K562 (cell line): ENCODE results near the gene GCN1. TPM values are rescaled to one million over a fixed set of nuclear protein-coding genes. Genes with fewer than 3 reads are reported as not detected.

Source experiments
- CUX1 ChIP-seq: fragments of 200-800 bp; sonication (Bioruptor generic); IDR thresholded peaks from 2 replicates; pipeline ENCODE4 v1.6.1; 2016; ENCODE audit warnings: missing genetic modification characterization, missing compliant biosample characterization
- DEAF1 ChIP-seq: fragments of 450-650 bp; formaldehyde crosslinking; IDR thresholded peaks from 2 replicates; pipeline ENCODE4 v1.4.0; 2020; ENCODE audit warnings: mild to moderate bottlenecking, moderate library complexity
- E2F6 ChIP-seq, 2 experiments: IDR thresholded peaks; 2 replicates each; pipeline ENCODE4 v1.6.1; 2011; ENCODE audit warnings: borderline replicate concordance in 1 of 2, control low read depth in 1 of 2, low read depth in 1 of 2, low read length in 1 of 2, mild to moderate bottlenecking in 1 of 2, mixed read lengths in 1 of 2, moderate library complexity in 1 of 2; ENCODE audit not compliant: insufficient read depth in 1 of 2, insufficient read length in 1 of 2, poor library complexity in 1 of 2, severe bottlenecking in 1 of 2; ENCODE audit errors: extremely low read depth in 1 of 2
- HOXB6 ChIP-seq: fragments of 250-450 bp; sonication (Bioruptor Pico); IDR thresholded peaks from 2 replicates; pipeline ENCODE4 v1.5.1; 2022; ENCODE audit warnings: mild to moderate bottlenecking, borderline replicate concordance
- MCM5 ChIP-seq: fragments of 450-650 bp; IDR thresholded peaks from 2 replicates; pipeline ENCODE4 v1.6.1; 2016; ENCODE audit warnings: low read depth
- MTA1 ChIP-seq: fragments of 450-650 bp; IDR thresholded peaks from 2 replicates; pipeline ENCODE4 v1.6.1; 2017; ENCODE audit warnings: borderline replicate concordance
- NCOA6 ChIP-seq: fragments of 450-650 bp; IDR thresholded peaks from 2 replicates; pipeline ENCODE4 v1.6.1; 2017; ENCODE audit warnings: mild to moderate bottlenecking
- POLR2AphosphoS2 ChIP-seq: IDR thresholded peaks from 2 replicates; pipeline ENCODE4 v1.6.1; 2012; ENCODE audit warnings: low read length, improper control_type of control experiment
- PURB ChIP-seq: sonication (generic); formaldehyde crosslinking; IDR thresholded peaks from 2 replicates; pipeline ENCODE4 v1.9.0; 2021; ENCODE audit warnings: low read depth, mild to moderate bottlenecking, missing genetic modification reagents
- RHOXF2B ChIP-seq: fragments of 250-450 bp; sonication (Bioruptor Pico); conservative IDR thresholded peaks from 2 replicates; pipeline ENCODE4 v1.5.1; 2021
- SIN3B ChIP-seq: fragments of 450-650 bp; IDR thresholded peaks from 2 replicates; pipeline ENCODE4 v1.6.1; 2017; ENCODE audit warnings: low read depth, mild to moderate bottlenecking, moderate library complexity
- TAF15 ChIP-seq: fragments of 200-400 bp; formaldehyde crosslinking; IDR thresholded peaks from 2 replicates; pipeline ENCODE4 v1.6.1; 2017; ENCODE audit warnings: mild to moderate bottlenecking, low read depth, low read length, moderate library complexity
- TEAD2 ChIP-seq: fragments of 450-650 bp; IDR thresholded peaks from 2 replicates; pipeline ENCODE4 v1.6.1; 2016; ENCODE audit warnings: missing genetic modification characterization, control low read depth, missing compliant biosample characterization
- XRCC4 ChIP-seq: IDR thresholded peaks from one replicate; pipeline ENCODE4 v1.6.1; 2011; ENCODE audit not compliant: insufficient read depth, insufficient read length; ENCODE audit errors: extremely low read depth
- YY1 ChIP-seq, 3 experiments: IDR thresholded peaks; 2 replicates each; pipeline ENCODE4 v1.6.1; 2011; ENCODE audit warnings: low read length in 2 of 3, mild to moderate bottlenecking in 2 of 3, moderate library complexity in 2 of 3, borderline replicate concordance in 1 of 3, control low read depth in 1 of 3, low read depth in 1 of 3; ENCODE audit not compliant: insufficient read depth in 3 of 3, insufficient replicate concordance in 2 of 3, control insufficient read depth in 1 of 3, insufficient read length in 1 of 3; ENCODE audit errors: extremely low read depth in 1 of 3
- ZBED1 ChIP-seq: IDR thresholded peaks from 2 replicates; pipeline ENCODE4 v1.6.1; 2014
- ZNF512 ChIP-seq: IDR thresholded peaks from 2 replicates; pipeline ENCODE4 v1.6.1; 2016; ENCODE audit warnings: missing genetic modification characterization, missing compliant biosample characterization
- polyA plus RNA-seq, 8 experiments: library from polyadenylated mRNA; depleted of rRNA in 4 of 8; stranded (reverse) in 5 of 8; unstranded in 3 of 8; fragments of >200 nt; fragmentation: Nextera tagmentation in 2 of 8; fragmentation: Illumina TruSeq in 1 of 8; extraction: Ambion mirVana in 2 of 8; extraction: Trizol in 1 of 8; gene quantifications; 2 replicates each; pipeline versions ENCODE4 v1.2.1 to v1.2.3, GENCODE V29; 2011 to 2014; ENCODE audit warnings: inconsistent platforms in 1 of 8, missing spikeins in 1 of 8
- total RNA-seq, 7 experiments: library from RNA; depleted of rRNA in 6 of 7; stranded (reverse); fragments of >200 nt in 6 of 7; fragmentation: Illumina TruSeq in 2 of 7; extraction: Trizol in 2 of 7; gene quantifications; 2 replicates each; pipeline versions ENCODE4 v1.2.1 to v1.2.3, GENCODE V29; 2011 to 2021; ENCODE audit warnings: low replicate concordance in 1 of 7

The GCN1 gene
- total and polyA plus RNA-seq, 9 of the 15 experiments (the other 6 are each of a cell fraction or from before 2014, with no cell fraction given) = 11.9 to 190 (median 51.7) TPM

GRCh38 chr12:120194534-120195395 lies at the start of gene GCN1 (continued):
- peak; percentile 81 to 87 for TF ChIP-seq E2F6 (IDR thresholded peaks at IDR 0.05; ENCODE audit: borderline replicate concordance in 1 of 2, extremely low read depth in 1 of 2, insufficient read depth in 1 of 2, insufficient read length in 1 of 2, low read depth in 1 of 2, low read length in 1 of 2, poor library complexity in 1 of 2, severe bottlenecking in 1 of 2)
- peak; percentile 97 for TF ChIP-seq SIN3B
- no peak for TF ChIP-seq ZBED1
- no peak for TF ChIP-seq XRCC4
- TF ChIP-seq TEAD2 (tag) = no peak
- TF ChIP-seq YY1 (IDR thresholded peaks at IDR 0.05; ENCODE audit: borderline replicate concordance in 1 of 3, control insufficient read depth in 1 of 3, extremely low read depth in 1 of 3, insufficient read depth in 3 of 3, insufficient read length in 1 of 3, insufficient replicate concordance in 2 of 3, low read depth in 1 of 3, low read length in 2 of 3) = peak; percentile 74 to 93 (median 89)
- TF ChIP-seq POLR2AphosphoS2 = peak; percentile 69
- no peak; the same call in 1 of the 2 replicates for TF ChIP-seq TAF15
- TF ChIP-seq PURB (CRISPR knock-in tag) = no peak
- peak; percentile 57 for TF ChIP-seq CUX1 (CRISPR knock-in tag)
- no peak for TF ChIP-seq RHOXF2B (CRISPR knock-in tag)
- no peak for TF ChIP-seq MTA1
- TF ChIP-seq DEAF1 = no peak
- TF ChIP-seq HOXB6 = no peak
- no peak for TF ChIP-seq MCM5
- TF ChIP-seq NCOA6 = no peak
- TF ChIP-seq ZNF512 (tag) = no peak
